Activated T-cell treated with anti-CD3 and anti-CD28 coated beads, Interleukin-2, amount 50 U/mL, for 72 hours (primary cell): Measurements from ENCODE around the gene NSUN4. TPM values are rescaled to one million over a fixed set of nuclear protein-coding genes. Genes with fewer than 3 reads are reported as not detected.
"Not testable (repeated sequence)": the region's sequence is repeated elsewhere in the genome, so short reads cannot be mapped to it uniquely, and the experiment has no call there.

Source experiments
- ATAC-seq, 2 donors: fragments of 150-1000 bp; cut with Tn5 transposase; replicated peaks in 1 of 2; 2 replicates each; pipeline ENCODE4 v1.10.0; 2021; ENCODE audit warnings: moderate library complexity in 2 of 2, mild to moderate bottlenecking in 1 of 2
- DNase-seq, 2 donors: peaks; one replicate each; pipeline ENCODE4 v3.0.0; 2021 to 2022; ENCODE audit warnings: mixed read lengths in 1 of 2
- H3K27ac Mint-ChIP-seq: one replicate; pipeline ENCODE4 v1.8.0; 2022; ENCODE audit warnings: mild to moderate bottlenecking, moderate library complexity, mixed read lengths
- H3K27me3 Mint-ChIP-seq: one replicate; pipeline ENCODE4 v1.8.0; 2022; ENCODE audit warnings: low read depth, mixed read lengths
- H3K36me3 Mint-ChIP-seq, 2 donors: one replicate each; pipeline ENCODE4 v1.8.0; 2022; ENCODE audit warnings: mixed read lengths in 2 of 2, mild to moderate bottlenecking in 1 of 2; ENCODE audit not compliant: insufficient read depth in 2 of 2
- H3K4me1 Mint-ChIP-seq: one replicate; pipeline ENCODE4 v1.8.0; 2022; ENCODE audit warnings: low read depth, mixed read lengths
- H3K4me3 Mint-ChIP-seq, 2 donors: one replicate each; pipeline ENCODE4 v1.8.0; 2022; ENCODE audit warnings: mild to moderate bottlenecking in 2 of 2, mixed read lengths in 2 of 2, moderate library complexity in 2 of 2
- H3K9me3 Mint-ChIP-seq, 2 donors: one replicate each; pipeline ENCODE4 v1.8.0; 2022; ENCODE audit warnings: mixed read lengths in 2 of 2
- total RNA-seq, 2 donors: library from RNA; stranded (reverse); gene quantifications; one replicate each; pipeline ENCODE4 v1.2.3, GENCODE V29; 2022

The NSUN4 gene
- total RNA-seq, 2 donors from 2014 or later = 42.4 to 42.9 TPM

- Mint-ChIP-seq H3K27ac (no peak overlapping the region), H3K9me3 (no peaks in the 10 kb centered on the region), H3K4me1 (peaks cover 37% of the 10 kb centered on the region), H3K4me3 (no peak overlapping the region), H3K36me3 (peaks cover 5 to 37% of the 10 kb centered on the region in 2 donors), H3K27me3 (no peaks in the 10 kb centered on the region)
- ATAC-seq = no peak
- DNase-seq = no peak
Observed at GRCh38 chr1:46310321-46310720, 30.3 kb upstream of the NSUN4 start.

DNA sequence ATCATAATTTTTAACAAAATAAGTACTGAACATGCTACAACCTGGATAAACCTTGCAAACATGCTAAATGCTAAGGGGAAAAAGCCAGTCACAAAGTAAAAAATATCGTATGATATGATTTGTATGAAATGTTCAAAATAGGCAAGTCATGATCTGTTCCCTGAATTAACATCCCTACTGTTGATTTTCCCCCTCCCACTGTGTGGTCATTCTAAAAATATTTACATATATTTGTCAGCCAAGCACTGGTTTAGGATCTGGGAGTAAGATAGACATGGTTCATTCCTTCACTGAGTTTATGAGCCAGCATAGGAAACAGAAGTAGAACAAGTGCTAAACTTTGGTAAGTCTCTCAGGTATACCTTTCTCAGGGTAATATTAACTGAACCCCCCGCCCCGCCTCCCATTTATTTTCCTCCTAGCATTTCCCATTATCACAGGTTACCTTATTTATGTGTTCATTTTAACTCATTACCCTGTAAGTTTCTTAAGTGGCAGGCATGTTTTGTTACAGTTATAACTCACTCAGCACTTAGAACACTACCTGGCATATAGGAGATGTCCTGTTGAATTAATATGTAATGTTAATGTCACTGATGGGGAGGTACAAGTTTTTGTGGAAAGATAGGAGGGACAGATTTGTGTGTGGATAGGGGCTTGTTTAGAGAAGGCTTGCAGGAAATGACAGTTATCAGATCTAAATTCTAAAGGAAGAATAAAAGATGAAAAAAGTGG, 24.8 kb upstream of the NSUN4 start:
- no peak for ATAC-seq
- Mint-ChIP-seq H3K4me3 (no peak overlapping the region), H3K27me3 (no peaks in the 10 kb centered on the region), H3K9me3 (no peaks in the 10 kb centered on the region), H3K27ac (peak overlapping the region; percentile 2), H3K36me3 (peaks cover 4 to 22% of the 10 kb centered on the region in 2 donors), H3K4me1 (no peaks in the 10 kb centered on the region)
- no peak for DNase-seq

DNA sequence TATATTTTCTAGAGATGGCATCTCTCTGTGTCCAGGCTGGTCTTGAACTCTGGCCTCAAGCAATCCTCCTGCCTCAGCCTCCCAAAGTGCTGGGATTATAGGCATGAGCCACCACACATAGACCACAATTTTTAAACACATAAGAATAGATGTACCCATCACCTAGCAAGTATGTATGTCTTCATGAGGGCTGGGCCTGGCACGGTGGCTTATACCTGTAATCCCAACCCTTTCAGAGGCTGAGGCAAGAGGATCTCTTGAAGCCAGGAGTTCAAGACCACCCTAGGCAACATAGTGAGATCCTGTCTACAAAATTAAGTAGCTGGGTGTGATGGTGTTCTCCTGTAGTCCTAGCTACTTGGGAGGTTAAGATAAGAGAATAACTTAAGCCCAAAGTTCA, 23.3 kb upstream of the NSUN4 start:
- Mint-ChIP-seq H3K36me3 (peaks cover 4 to 16% of the 10 kb centered on the region in 2 donors), H3K27me3 (no peaks in the 10 kb centered on the region), H3K4me3 (no peak overlapping the region), H3K27ac (no peak overlapping the region), H3K9me3 (no peaks in the 10 kb centered on the region), H3K4me1 (no peaks in the 10 kb centered on the region)
- ATAC-seq (no peak), DNase-seq (no peak)

GRCh38 chr1:46319301-46319700, 21.3 kb upstream of the NSUN4 start:
- H3K4me1 Mint-ChIP-seq, H3K27me3 Mint-ChIP-seq, H3K4me3 Mint-ChIP-seq, H3K9me3 Mint-ChIP-seq, H3K36me3 Mint-ChIP-seq, ATAC-seq, DNase-seq: not testable (repeated sequence)
- peak overlapping the region; percentile 73 for H3K27ac Mint-ChIP-seq

DNA sequence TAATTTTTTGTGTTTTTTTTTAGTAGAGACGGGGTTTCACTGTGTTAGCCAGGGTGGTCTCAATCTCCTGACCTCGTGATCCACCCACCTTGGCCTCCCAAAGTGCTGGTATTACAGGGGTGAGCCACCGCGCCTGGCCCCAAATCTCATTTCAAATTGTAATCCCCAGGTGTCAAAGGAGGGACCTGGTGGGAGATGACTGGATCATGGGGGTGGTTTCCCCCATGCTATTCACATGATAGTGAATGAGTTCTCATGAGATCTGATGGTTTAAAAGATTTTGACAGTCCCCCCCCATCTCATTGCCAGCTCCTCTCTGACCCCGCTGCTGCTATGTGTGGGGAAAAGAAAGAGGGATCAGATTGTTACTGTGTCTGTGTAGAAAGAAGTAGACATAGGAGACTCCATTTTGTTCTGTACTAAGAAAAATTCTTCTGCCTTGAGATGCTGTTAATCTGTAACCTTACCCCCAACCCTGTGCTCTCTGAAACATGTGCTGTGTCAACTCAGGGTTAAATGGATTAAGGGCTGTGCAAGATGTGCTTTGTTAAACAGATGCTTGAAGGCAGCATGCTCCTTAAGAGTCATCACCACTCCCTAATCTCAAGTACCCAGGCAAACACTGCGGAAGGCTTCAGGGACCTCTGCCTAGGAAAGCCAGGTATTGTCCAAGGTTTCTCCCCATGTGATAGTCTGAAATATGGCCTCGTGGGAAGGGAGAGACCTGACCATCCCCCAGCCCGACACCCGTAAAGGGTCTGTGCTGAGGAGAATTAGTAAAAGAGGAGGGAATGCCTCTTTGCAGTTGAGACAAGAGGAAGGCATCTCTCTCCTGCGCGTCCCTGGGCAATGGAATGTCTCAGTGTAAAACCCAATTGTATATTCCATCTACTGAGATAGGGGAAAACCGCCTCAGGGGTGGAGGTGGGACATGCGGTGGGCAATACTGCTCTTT, 20.4 kb upstream of the NSUN4 start:
- H3K27me3 Mint-ChIP-seq, H3K9me3 Mint-ChIP-seq, H3K27ac Mint-ChIP-seq, DNase-seq, H3K36me3 Mint-ChIP-seq, ATAC-seq, H3K4me1 Mint-ChIP-seq, H3K4me3 Mint-ChIP-seq: not testable (repeated sequence)

DNA sequence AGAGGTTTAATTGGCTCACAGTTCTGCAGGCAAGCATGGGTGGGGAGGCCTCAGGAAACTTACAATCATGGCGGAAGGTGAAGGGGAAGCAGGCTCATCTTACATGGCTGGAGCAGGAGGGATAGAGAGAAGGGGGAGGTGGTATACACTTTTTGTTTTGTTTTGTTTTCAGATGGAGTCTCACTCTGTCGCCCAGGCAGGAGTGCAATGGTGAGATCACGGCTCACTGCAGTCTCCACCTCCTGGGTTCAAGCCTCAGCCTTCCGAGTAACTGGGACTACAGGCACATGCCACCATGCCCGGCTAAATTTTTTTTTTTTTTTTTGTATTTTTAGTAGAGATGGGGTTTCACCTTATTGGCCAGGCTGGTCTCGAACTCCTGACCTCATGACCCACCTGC, 18.4 kb upstream of the NSUN4 start:
- ATAC-seq, DNase-seq, H3K4me1 Mint-ChIP-seq, H3K9me3 Mint-ChIP-seq, H3K27ac Mint-ChIP-seq, H3K27me3 Mint-ChIP-seq, H3K4me3 Mint-ChIP-seq, H3K36me3 Mint-ChIP-seq: not testable (repeated sequence)

GRCh38 chr1:46325285-46326076, 15.1 kb upstream of the NSUN4 start:
- H3K4me1 Mint-ChIP-seq, H3K9me3 Mint-ChIP-seq, H3K36me3 Mint-ChIP-seq, H3K27ac Mint-ChIP-seq, ATAC-seq, DNase-seq, H3K4me3 Mint-ChIP-seq, H3K27me3 Mint-ChIP-seq: not testable (repeated sequence)

- H3K27me3 Mint-ChIP-seq, H3K36me3 Mint-ChIP-seq, DNase-seq, ATAC-seq, H3K4me1 Mint-ChIP-seq, H3K27ac Mint-ChIP-seq, H3K9me3 Mint-ChIP-seq, H3K4me3 Mint-ChIP-seq: not testable (repeated sequence)
Observed at GRCh38 chr1:46328182-46328581, 12.4 kb upstream of the NSUN4 start.

- not testable (repeated sequence) for H3K4me3 Mint-ChIP-seq, H3K27ac Mint-ChIP-seq, H3K4me1 Mint-ChIP-seq, DNase-seq, H3K36me3 Mint-ChIP-seq, ATAC-seq, H3K9me3 Mint-ChIP-seq, H3K27me3 Mint-ChIP-seq
Observed at GRCh38 chr1:46329807-46330206, 10.8 kb upstream of the NSUN4 start.

DNA sequence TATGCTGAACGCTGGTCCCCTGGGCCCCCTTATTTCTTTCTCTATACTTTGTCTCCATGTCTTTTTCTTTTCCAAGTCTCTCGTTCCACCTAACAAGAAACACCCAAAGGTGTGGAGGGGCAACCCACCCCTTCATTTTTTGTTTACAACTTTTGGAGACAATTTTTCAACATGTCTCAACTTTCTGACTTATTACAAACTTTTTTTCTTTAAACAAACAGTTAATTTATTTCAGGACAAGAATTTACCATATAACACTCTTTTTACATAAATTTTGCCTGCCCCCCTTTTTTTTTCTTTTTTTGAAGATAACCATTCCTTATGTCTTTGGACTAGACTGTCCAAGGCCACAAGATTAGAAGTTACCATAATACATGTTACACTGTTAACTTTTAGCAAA, 10.2 kb upstream of the NSUN4 start:
- not testable (repeated sequence) for H3K27me3 Mint-ChIP-seq, H3K4me3 Mint-ChIP-seq, DNase-seq, H3K36me3 Mint-ChIP-seq, H3K27ac Mint-ChIP-seq, ATAC-seq, H3K4me1 Mint-ChIP-seq, H3K9me3 Mint-ChIP-seq

DNA sequence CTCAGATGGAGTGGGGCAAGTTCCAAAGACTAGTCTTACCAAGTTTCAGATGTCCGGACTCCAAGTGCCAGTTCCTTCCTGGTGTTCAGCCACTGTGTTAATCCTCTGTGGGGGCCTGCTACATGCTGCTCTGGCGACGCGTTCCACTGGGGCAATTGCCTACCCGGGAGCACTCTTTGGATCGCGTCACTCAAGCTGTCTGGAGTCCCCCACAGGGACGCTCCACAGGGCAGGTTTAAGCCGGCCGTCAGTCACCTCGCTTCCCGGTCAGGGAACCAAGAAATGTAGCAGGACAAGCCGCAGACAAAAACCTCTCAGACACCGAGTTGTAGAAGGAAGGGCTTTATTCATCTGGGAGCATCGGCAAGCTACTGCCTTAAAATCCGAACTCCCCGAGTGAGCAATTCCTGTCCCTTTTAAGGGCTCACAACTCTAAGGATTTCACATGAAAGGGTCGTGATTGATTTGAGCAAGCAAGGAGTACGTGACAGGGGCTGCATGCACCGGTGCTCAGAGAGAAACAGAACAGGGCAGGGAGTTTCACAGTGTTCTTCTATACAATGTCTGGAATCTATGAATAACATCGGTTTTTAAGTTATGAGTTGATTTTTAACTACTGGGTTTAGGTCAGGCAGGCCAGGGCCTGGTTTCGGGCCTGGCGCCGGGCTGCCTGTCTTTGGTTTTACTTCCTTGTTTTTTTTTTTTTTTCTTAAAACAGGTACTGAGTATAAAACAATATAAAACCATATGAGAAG, 8.6 kb upstream of the NSUN4 start:
- not testable (repeated sequence) for H3K27me3 Mint-ChIP-seq, DNase-seq, H3K4me3 Mint-ChIP-seq, ATAC-seq, H3K9me3 Mint-ChIP-seq, H3K4me1 Mint-ChIP-seq, H3K27ac Mint-ChIP-seq, H3K36me3 Mint-ChIP-seq

- H3K4me3 Mint-ChIP-seq = no peak overlapping the region
- no peaks in the 10 kb centered on the region for H3K36me3 Mint-ChIP-seq
- no peaks in the 10 kb centered on the region for H3K9me3 Mint-ChIP-seq
- H3K27me3 Mint-ChIP-seq = no peaks in the 10 kb centered on the region
- no peaks in the 10 kb centered on the region for H3K4me1 Mint-ChIP-seq
- no peak overlapping the region for H3K27ac Mint-ChIP-seq
- DNase-seq = no peak
- no peak for ATAC-seq
Observed at GRCh38 chr1:46333300-46334029, 7.1 kb upstream of the NSUN4 start.
